Measurements from ENCODE around the gene SPRYD7. TPM values are rescaled to one million over a fixed set of nuclear protein-coding genes. Genes with fewer than 3 reads are reported as not detected.

SPRYD7 gene
- total and polyA plus RNA-seq, 4 donors: 3.4 to 8.6 (median 7.1) TPM

Other genes with a start within 250 kb of the SPRYD7 start
- gene EBPL, start 244.9 kb downstream of the SPRYD7 start, total RNA-seq: 10 to 100 TPM; 24.2 to 36.4 TPM
- 10 to 100 TPM; 23.7 to 31.7 TPM for gene EBPL, start 244.9 kb downstream of the SPRYD7 start, polyA plus RNA-seq
- 10 to 100 TPM; 29.3 to 29.9 TPM for gene KPNA3, start 143.7 kb downstream of the SPRYD7 start, total RNA-seq
- 10 to 100 TPM; 11.6 to 22.7 TPM for gene KPNA3, start 143.7 kb downstream of the SPRYD7 start, polyA plus RNA-seq
- gene TRIM13, start 60.7 kb upstream of the SPRYD7 start, total RNA-seq: 10 to 100 TPM; 25.0 to 27.6 TPM
- gene TRIM13, start 60.7 kb upstream of the SPRYD7 start, polyA plus RNA-seq: 10 to 100 TPM in 1 of 2 donors, 1 to 10 TPM in 1; 7.3 to 24.7 TPM
- under 1 TPM in 1 of 2 donors, not detected in 1; 0.45 TPM for gene KCNRG, start 79.1 kb upstream of the SPRYD7 start, total RNA-seq
- gene KCNRG, start 79.1 kb upstream of the SPRYD7 start, polyA plus RNA-seq: 1 to 10 TPM in 1 of 2 donors, not detected in 1; 1.7 TPM